Neuronal stem cell (in vitro differentiated cells): ENCODE data around the gene DLG1.

ENCODE experiments used
- DNase-seq: peaks from one replicate; pipeline ENCODE4 v3.0.0-alpha.2; 2013; ENCODE audit warnings: low spot score
- H2AFZ ChIP-seq: one replicate; pipeline ENCODE4 v1.6.1; 2013; ENCODE audit warnings: mild to moderate bottlenecking, low read length, inconsistent platforms
- H2AK5ac ChIP-seq: 2 replicates; pipeline ENCODE4 v1.6.1; 2013; ENCODE audit warnings: low read depth, mild to moderate bottlenecking, inconsistent platforms, low read length, moderate library complexity, mixed read lengths
- H2BK120ac ChIP-seq: 2 replicates; pipeline ENCODE4 v1.6.1; 2013; ENCODE audit warnings: low read depth, mild to moderate bottlenecking, inconsistent platforms, low read length, moderate library complexity, mixed read lengths
- H2BK12ac ChIP-seq: one replicate; pipeline ENCODE4 v1.6.1; 2013; ENCODE audit warnings: low read length, inconsistent platforms
- H2BK15ac ChIP-seq: 2 replicates; pipeline ENCODE4 v1.6.1; 2013; ENCODE audit warnings: mild to moderate bottlenecking, low read length, inconsistent platforms, mixed read lengths
- H2BK5ac ChIP-seq: one replicate; pipeline ENCODE4 v1.6.1; 2013; ENCODE audit warnings: inconsistent platforms, mild to moderate bottlenecking, low read length, moderate library complexity
- H3K14ac ChIP-seq: one replicate; pipeline ENCODE4 v1.6.1; 2013; ENCODE audit warnings: low read length, inconsistent platforms
- H3K18ac ChIP-seq: 2 replicates; pipeline ENCODE4 v1.6.1; 2013; ENCODE audit warnings: low read length, inconsistent platforms
- H3K23ac ChIP-seq: 2 replicates; pipeline ENCODE4 v1.6.1; 2013; ENCODE audit warnings: low read depth, mild to moderate bottlenecking, mixed read lengths, low read length, inconsistent platforms; ENCODE audit not compliant: poor library complexity
- H3K27ac ChIP-seq: replicated peaks from 3 replicates; pipeline ENCODE4 v1.5.1; 2013; ENCODE audit warnings: low read length, inconsistent platforms
- H3K27me3 ChIP-seq, 3 experiments: 2 replicates each; pipeline ENCODE4 v1.6.1; 2013; ENCODE audit warnings: low read length in 3 of 3, mild to moderate bottlenecking in 2 of 3, inconsistent platforms in 1 of 3, low read depth in 1 of 3, mixed read lengths in 1 of 3, moderate library complexity in 1 of 3; ENCODE audit not compliant: control insufficient read depth in 3 of 3, insufficient read depth in 3 of 3
- H3K36me3 ChIP-seq, 2 donors: replicated peaks in 1 of 2; 2 replicates each; pipeline ENCODE4 v1.6.1; 2013; ENCODE audit warnings: low read length in 2 of 2; ENCODE audit not compliant: control insufficient read depth in 2 of 2, insufficient read depth in 2 of 2
- H3K4ac ChIP-seq: 2 replicates; pipeline ENCODE4 v1.6.1; 2013; ENCODE audit warnings: inconsistent platforms, mild to moderate bottlenecking, low read length, moderate library complexity
- H3K4me1 ChIP-seq, 2 donors: 1 replicate in 1 of 2; 2 replicates in 1 of 2; pipeline ENCODE4 v1.6.1; 2013; ENCODE audit warnings: low read length in 2 of 2, low read depth in 1 of 2; ENCODE audit not compliant: control insufficient read depth in 2 of 2, insufficient read depth in 1 of 2
- H3K4me2 ChIP-seq: one replicate; pipeline ENCODE4 v1.6.1; 2013; ENCODE audit warnings: mild to moderate bottlenecking, low read length, inconsistent platforms; ENCODE audit not compliant: insufficient read depth, poor library complexity, severe bottlenecking
- H3K4me3 ChIP-seq, 2 donors: 2 replicates each; pipeline ENCODE4 v1.5.1; 2013; ENCODE audit warnings: low read length in 2 of 2, mild to moderate bottlenecking in 2 of 2, inconsistent platforms in 1 of 2, moderate library complexity in 1 of 2
- H3K79me1 ChIP-seq: one replicate; pipeline ENCODE4 v1.6.1; 2013; ENCODE audit warnings: low read depth, mild to moderate bottlenecking, inconsistent platforms, low read length, moderate library complexity
- H3K9ac ChIP-seq: one replicate; pipeline ENCODE4 v1.6.1; 2013; ENCODE audit warnings: mild to moderate bottlenecking, low read depth, low read length, inconsistent platforms; ENCODE audit not compliant: poor library complexity
- H3K9me3 ChIP-seq, 2 donors: replicated peaks in 1 of 2; 2 replicates each; pipeline versions ENCODE3 to v1.6.1; 2013; ENCODE audit warnings: low read length in 2 of 2, mild to moderate bottlenecking in 2 of 2, inconsistent platforms in 1 of 2, low read depth in 1 of 2, mixed read lengths in 1 of 2, moderate library complexity in 1 of 2; ENCODE audit not compliant: control insufficient read depth in 2 of 2, insufficient read depth in 1 of 2
- H4K8ac ChIP-seq: one replicate; pipeline ENCODE4 v1.6.1; 2013; ENCODE audit warnings: low read depth, mild to moderate bottlenecking, inconsistent platforms, low read length, moderate library complexity
- H4K91ac ChIP-seq: one replicate; pipeline ENCODE4 v1.6.1; 2013; ENCODE audit warnings: low read length, low read depth, mild to moderate bottlenecking, inconsistent platforms; ENCODE audit not compliant: poor library complexity
- WGBS, 2 donors: extraction: QIAGEN DNeasy Blood & Tissue Kit; methylation state at CpG; one replicate each; pipeline ENCODE4 v1.1.7; 2013; ENCODE audit warnings: missing lambda C conversion rate in 2 of 2, mixed read lengths in 1 of 2; ENCODE audit not compliant: insufficient read length in 2 of 2, insufficient replicate concordance in 1 of 2; ENCODE audit errors: extremely low coverage in 2 of 2; 5-methylcytosine and 5-hydroxymethylcytosine counted together

DLG1 gene

DNA sequence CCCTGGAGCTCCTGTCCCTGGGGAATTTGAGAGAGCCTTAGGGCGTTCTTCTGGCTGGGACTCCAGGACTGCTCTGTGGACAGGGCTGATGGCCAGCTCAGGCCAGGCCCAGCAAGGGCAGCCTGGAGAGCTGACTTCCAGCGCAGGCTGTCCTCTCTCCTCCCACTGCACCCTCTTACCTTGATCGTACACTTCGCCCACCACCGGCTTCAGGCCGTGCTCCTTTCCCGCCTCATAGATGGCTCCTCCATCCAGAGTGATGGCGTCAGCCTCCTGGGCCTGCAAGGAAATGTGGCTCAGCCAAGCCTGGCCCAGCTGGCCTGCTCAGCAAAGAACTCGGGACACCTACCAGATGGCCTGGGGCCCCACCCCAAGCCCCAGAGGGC is 271.9 kb downstream of the DLG1 start:
- Histone ChIP-seq H2BK15ac (no peak overlapping the region), H3K4me2 (no peak overlapping the region), H2AK5ac (no peak overlapping the region), H3K23ac (peak overlapping the region; percentile 67), H3K4me3 (no peak overlapping the region), H3K27ac (no peak overlapping the region), H2BK12ac (no peak overlapping the region), H3K27me3 (peaks cover 5 to 71% (median 14%) of the 10 kb centered on the region in 3 experiments), H3K36me3 (no peaks in the 10 kb centered on the region), H3K9ac (no peak overlapping the region), H3K9me3 (no peaks in the 10 kb centered on the region), H4K8ac (no peak overlapping the region), H3K79me1 (no peaks in the 10 kb centered on the region), H3K14ac (peak overlapping the region; percentile 56), H3K18ac (peak overlapping the region; percentile 36), H4K91ac (no peak overlapping the region), H3K4me1 (peaks cover 10 to 13% of the 10 kb centered on the region in 2 donors), H3K4ac (no peak overlapping the region), H2AFZ (no peak overlapping the region), H2BK5ac (no peak overlapping the region), H2BK120ac (no peak overlapping the region)
- no CpG with 5 or more reads among the region's 9 CpGs for WGBS, 2 donors
- no peak for DNase-seq

DNA sequence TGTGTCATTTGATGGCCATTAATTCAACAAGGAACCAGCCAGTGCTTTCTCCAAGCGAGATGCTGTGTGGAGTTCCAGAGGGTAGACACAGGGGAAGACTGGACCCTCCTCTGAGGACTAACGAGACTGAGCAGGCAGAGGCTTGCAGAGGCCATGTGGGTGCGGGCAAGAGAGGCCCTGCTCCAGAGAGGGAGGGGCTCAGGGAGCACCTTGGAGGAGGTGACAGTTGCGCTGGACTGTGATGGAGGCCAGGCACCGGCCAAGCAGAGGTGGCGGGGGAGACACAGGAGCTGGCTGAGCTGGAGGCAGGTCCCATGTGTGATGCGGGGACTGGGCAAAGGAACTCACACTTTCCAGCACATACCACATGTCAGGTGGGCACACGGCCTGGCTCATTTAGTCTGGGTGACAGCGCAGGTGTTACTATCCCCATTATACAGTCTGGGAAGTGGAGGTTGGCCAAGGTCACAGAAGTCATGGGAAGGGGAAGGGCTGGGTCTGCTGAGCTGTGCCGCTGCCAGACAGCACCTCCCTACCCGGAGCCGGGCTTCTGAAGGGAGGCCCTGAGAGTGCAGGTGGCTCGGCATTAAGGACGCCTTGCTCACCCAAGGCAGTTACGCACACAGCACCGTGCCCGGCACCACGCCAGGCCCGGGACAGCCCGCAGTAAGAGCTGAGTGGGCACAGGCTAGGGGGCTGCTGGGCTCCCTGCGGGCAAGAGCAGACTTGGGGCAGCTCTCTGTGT is 272.5 kb downstream of the DLG1 start:
- Histone ChIP-seq H2AFZ (no peak overlapping the region), H3K27ac (no peak overlapping the region), H2BK5ac (no peak overlapping the region), H2BK15ac (no peak overlapping the region), H3K9me3 (no peaks in the 10 kb centered on the region), H3K9ac (no peak overlapping the region), H3K4me1 (peaks cover 13 to 15% of the 10 kb centered on the region in 2 donors), H3K14ac (peak overlapping the region; percentile 56), H3K4me2 (no peak overlapping the region), H3K4ac (no peak overlapping the region), H3K23ac (no peak overlapping the region), H2BK120ac (no peak overlapping the region), H3K27me3 (peaks cover 5 to 77% (median 14%) of the 10 kb centered on the region in 3 experiments), H2BK12ac (no peak overlapping the region), H3K79me1 (no peaks in the 10 kb centered on the region), H2AK5ac (peak overlapping the region; percentile 56), H3K4me3 (no peak overlapping the region), H4K8ac (peak overlapping the region; percentile 43), H3K18ac (no peak overlapping the region), H3K36me3 (no peaks in the 10 kb centered on the region), H4K91ac (no peak overlapping the region)
- no CpG with 5 or more reads among the region's 21 CpGs for WGBS, 2 donors
- DNase-seq = no peak

DNA sequence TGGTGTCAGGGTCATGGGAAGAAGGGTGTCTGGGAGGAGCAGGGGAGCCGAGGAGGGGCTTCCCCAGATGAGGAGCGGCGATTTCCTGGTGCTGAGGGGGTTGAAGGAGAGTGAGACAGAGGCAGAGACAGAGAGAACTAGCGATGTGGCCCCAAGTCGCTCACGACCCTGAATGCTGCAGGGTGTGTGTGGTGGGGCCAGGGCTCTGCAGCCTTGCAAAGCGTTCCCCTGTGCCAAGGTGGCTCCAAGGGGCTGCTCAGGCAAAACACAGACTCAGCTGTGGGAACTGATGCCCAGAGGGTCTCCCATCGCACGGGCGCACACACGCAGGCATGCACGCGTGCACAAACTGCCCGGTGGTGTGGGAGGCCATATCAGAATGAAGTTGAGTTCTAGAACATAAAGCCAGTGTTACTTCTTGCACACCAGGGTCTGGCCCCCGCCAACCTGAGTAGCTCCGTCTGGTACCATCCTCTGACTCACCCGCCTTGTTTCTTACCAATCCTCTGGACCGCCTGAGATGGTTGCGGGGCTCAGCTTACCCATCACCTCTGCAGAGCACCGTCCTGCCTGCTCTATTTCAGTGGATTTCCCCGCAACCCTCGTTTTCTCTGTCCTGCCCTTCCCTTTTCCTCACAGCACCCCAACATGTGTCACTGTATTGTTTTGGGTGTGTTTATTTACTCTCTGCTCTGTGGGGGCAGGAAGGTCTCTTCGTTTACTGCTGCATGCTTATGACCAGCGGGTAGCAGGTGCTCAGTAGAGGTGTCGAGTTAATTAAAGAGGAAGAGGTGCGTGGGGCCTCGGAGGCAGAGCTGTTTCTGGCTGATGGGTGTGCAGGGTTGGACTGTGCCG is 273.3 kb downstream of the DLG1 start:
- Histone ChIP-seq H2BK12ac (no peak overlapping the region), H3K9ac (peak overlapping the region; percentile 22), H3K18ac (peak overlapping the region; percentile 41), H4K91ac (no peak overlapping the region), H3K9me3 (no peaks in the 10 kb centered on the region), H3K36me3 (no peaks in the 10 kb centered on the region), H3K27me3 (peaks cover 5 to 84% (median 14%) of the 10 kb centered on the region in 3 experiments), H3K27ac (no peak overlapping the region), H3K14ac (peak overlapping the region; percentile 4), H2AFZ (no peak overlapping the region), H3K4me3 (no peak overlapping the region), H3K4ac (peak overlapping the region; percentile 66), H2AK5ac (peak overlapping the region; percentile 56), H4K8ac (no peak overlapping the region), H2BK5ac (no peak overlapping the region), H3K4me2 (no peak overlapping the region), H2BK120ac (no peak overlapping the region), H3K23ac (no peak overlapping the region), H3K4me1 (peaks cover 13 to 15% of the 10 kb centered on the region in 2 donors), H3K79me1 (no peaks in the 10 kb centered on the region), H2BK15ac (no peak overlapping the region)
- DNase-seq = no peak
- WGBS, 2 donors = no CpG with 5 or more reads among the region's 28 CpGs
